ENCODE data around the gene POLG.

Gene POLG

DNA sequence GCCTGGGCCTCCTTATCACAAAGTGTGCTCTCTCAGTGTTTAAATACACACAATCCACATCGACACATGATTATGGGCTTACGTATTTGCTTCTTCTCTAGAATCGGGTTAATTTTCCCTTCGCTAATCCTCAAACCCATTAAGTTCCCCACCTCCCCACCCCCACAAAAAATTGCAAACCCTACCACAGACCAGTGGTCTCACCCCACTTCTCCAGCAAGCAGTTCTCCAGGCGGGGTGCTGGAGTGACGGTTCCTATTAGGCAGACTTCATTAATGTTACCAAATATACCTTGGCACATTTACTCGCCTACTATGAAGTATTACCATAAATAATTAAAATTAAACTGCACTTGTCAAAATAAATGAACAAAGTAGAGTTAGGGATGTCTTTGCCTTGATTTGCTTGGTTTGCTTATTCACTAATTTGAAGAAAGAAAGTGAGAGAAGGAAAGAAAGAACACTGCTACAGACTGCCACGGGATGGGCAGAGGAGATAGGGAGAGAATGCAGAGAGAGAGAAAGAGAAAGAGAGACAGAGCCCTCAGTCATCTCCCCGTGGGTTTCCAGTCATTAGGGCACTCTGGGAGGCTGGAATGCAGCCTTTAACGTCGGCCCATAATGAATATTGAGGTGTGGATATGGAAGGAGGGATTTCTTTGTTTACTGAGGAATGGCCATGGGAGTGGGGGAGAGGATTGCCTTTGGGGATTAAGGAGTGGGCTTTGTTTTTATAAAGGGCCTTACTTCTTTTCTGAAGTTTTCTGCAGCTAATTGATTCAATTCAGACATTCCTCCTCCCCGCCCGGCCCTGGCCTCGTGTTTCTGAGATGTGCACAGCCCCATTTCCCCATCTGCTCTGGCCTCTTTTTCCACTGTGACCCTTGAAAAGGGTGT is 39.7 kb upstream of the POLG start:
- no peak for TF ChIP-seq CTCF (conservative IDR thresholded peaks at IDR 0.05)
- no peak overlapping the region for H3K27ac ChIP-seq

GRCh38 chr15:89372069-89372935 is 37.7 kb upstream of the POLG start:
- H3K27ac ChIP-seq = no peak overlapping the region
- no peak for TF ChIP-seq CTCF (conservative IDR thresholded peaks at IDR 0.05)

GRCh38 chr15:89371228-89372044 is 36.8 kb upstream of the POLG start:
- no peak overlapping the region for H3K27ac ChIP-seq
- no peak for TF ChIP-seq CTCF (conservative IDR thresholded peaks at IDR 0.05)

DNA sequence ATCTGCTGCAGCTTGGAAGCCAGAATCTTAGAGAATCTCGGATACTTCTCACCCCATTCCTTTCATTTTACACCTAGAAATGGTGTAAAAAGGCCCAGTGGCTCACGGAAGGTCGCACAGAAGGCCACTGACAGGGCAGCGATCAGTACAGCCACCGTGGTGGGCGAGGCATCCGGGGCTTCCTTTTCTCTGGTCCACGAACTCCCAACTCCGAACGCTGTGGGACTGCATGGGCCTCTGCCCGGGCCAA is 36.3 kb upstream of the POLG start:
- H3K27ac ChIP-seq = no peak overlapping the region
- TF ChIP-seq CTCF (conservative IDR thresholded peaks at IDR 0.05) = no peak

DNA sequence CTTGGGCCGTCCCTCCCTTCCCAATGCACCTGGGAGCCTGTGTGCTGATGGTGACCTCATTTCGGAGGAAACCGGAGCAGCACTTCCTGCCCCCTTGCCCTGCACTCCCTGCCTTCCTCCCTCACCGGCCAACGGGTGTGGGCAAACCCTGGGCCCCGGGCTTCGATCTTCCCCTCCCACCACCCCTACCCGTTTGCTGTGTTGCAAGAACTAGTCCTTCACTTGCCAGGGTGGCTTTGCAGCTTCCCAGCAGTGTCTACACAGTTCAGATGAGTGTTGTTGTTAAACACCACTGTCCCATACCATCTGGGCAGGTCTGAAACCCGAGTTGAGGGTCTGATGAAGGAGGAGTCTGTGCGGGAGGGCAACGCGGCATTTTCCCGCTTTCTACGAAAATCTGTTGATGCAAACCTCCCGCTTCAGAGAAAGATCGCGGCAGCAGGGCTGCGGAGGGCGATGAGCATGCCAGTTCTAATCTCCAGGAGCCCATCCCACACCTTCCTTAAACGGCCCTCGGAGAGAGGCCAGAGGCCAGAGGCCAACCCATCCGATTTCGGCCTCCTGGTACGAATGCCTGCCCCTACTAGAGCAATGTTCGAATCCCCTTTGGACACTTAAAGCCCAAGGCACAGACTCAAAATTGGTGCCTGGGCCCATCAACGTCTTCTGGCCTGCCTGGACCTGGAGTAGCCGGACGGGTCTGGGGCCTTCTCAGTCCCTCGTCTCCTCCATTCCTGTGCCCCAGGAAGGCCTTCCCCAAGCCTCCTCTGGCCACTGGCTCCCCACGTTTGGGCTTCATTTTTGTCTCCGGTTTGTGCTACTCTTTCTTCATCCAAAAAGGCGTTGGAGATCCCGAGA is 35.7 kb upstream of the POLG start:
- TF ChIP-seq CTCF (conservative IDR thresholded peaks at IDR 0.05) = no peak
- H3K27ac ChIP-seq = no peak overlapping the region

- no peak for TF ChIP-seq CTCF (conservative IDR thresholded peaks at IDR 0.05)
- H3K27ac ChIP-seq = no peak overlapping the region
Observed at GRCh38 chr15:89369341-89369947, 34.8 kb upstream of the POLG start.
